HepG2 (cell line): Measurements from ENCODE around the gene CNNM2. TPM values are rescaled to one million over a fixed set of nuclear protein-coding genes. Genes with fewer than 3 reads are reported as not detected.

Experiments
- CENPX ChIP-seq: sonication (generic); formaldehyde crosslinking; IDR thresholded peaks from 2 replicates; pipeline ENCODE4 v1.9.0; 2021; ENCODE audit warnings: mild to moderate bottlenecking, missing genetic modification reagents, moderate library complexity
- KDM5A ChIP-seq: fragments of 200-600 bp; sonication (generic); IDR thresholded peaks from 2 replicates; pipeline ENCODE4 v1.7.0; 2018; ENCODE audit warnings: antibody characterized with exemption, mild to moderate bottlenecking, low read length, borderline replicate concordance
- KIAA2018 ChIP-seq: sonication (generic); formaldehyde crosslinking; IDR thresholded peaks from 2 replicates; pipeline ENCODE4 v1.5.0; 2020; ENCODE audit warnings: mild to moderate bottlenecking, missing genetic modification reagents, borderline replicate concordance
- MTERF4 ChIP-seq: sonication (generic); formaldehyde crosslinking; IDR thresholded peaks from 2 replicates; pipeline ENCODE4 v1.8.0; 2023; ENCODE audit warnings: mild to moderate bottlenecking, missing genetic modification reagents
- PAX8 ChIP-seq: sonication (generic); formaldehyde crosslinking; IDR thresholded peaks from 2 replicates; pipeline ENCODE4 v1.8.0; 2022; ENCODE audit warnings: mild to moderate bottlenecking, missing genetic modification reagents, borderline replicate concordance
- RBM39 ChIP-seq: fragments of 200-400 bp; formaldehyde crosslinking; IDR thresholded peaks from one replicate; pipeline ENCODE4 v1.6.1; 2018; ENCODE audit warnings: antibody characterized with exemption, mild to moderate bottlenecking, low read depth, low read length; ENCODE audit not compliant: poor library complexity, severe bottlenecking
- RERE ChIP-seq: IDR thresholded peaks from 2 replicates; pipeline ENCODE4 v1.6.1; 2016; ENCODE audit warnings: low read depth, missing genetic modification reagents, missing compliant biosample characterization
- SIN3B ChIP-seq: fragments of 150-350 bp; IDR thresholded peaks from 2 replicates; pipeline ENCODE4 v1.6.1; 2014; ENCODE audit warnings: low read length
- ZBTB38 ChIP-seq: sonication (generic); formaldehyde crosslinking; IDR thresholded peaks from 2 replicates; pipeline ENCODE4 v1.5.1; 2020; ENCODE audit warnings: mild to moderate bottlenecking, missing genetic modification reagents
- ZBTB42 ChIP-seq: sonication (generic); formaldehyde crosslinking; IDR thresholded peaks from 2 replicates; pipeline ENCODE4 v1.5.0; 2020; ENCODE audit warnings: mild to moderate bottlenecking, missing genetic modification reagents
- ZNF160 ChIP-seq: sonication (generic); formaldehyde crosslinking; IDR thresholded peaks from 2 replicates; pipeline ENCODE4 v1.8.0; 2022; ENCODE audit warnings: mild to moderate bottlenecking, inconsistent platforms, missing genetic modification reagents
- ZNF839 ChIP-seq: sonication (generic); formaldehyde crosslinking; IDR thresholded peaks from 2 replicates; pipeline ENCODE4 v1.4.0; 2020; ENCODE audit warnings: missing genetic modification reagents, mild to moderate bottlenecking, borderline replicate concordance
- polyA plus RNA-seq, 8 experiments: library from polyadenylated mRNA; depleted of rRNA in 3 of 8; stranded (reverse) in 7 of 8; unstranded in 1 of 8; fragments of >200 nt; fragmentation: Illumina TruSeq in 4 of 8; extraction: Trizol in 4 of 8; gene quantifications; 2 replicates each; pipeline versions ENCODE4 v1.2.1 to v1.2.3, GENCODE V29; 2011 to 2016; ENCODE audit warnings: low read depth in 4 of 8, missing spikeins in 1 of 8, mixed read lengths in 1 of 8; ENCODE audit not compliant: insufficient read depth in 1 of 8
- total RNA-seq, 5 experiments: library from RNA; depleted of rRNA; stranded (reverse); fragments of >200 nt; fragmentation: Illumina TruSeq; extraction: Trizol; gene quantifications; 2 replicates each; pipeline ENCODE4 v1.2.3, GENCODE V29; 2016; ENCODE audit warnings: low read depth in 1 of 5

Gene CNNM2
- total and polyA plus RNA-seq, 2 of the 13 experiments (the other 11 are each of a cell fraction or from before 2014, with no cell fraction given) = 7.1 to 9.0 TPM

GRCh38 chr10:102917962-102918816 is at the start of gene CNNM2 (continued):
- peak; percentile 74; the same call in 1 of the 2 replicates for TF ChIP-seq ZNF160 (CRISPR knock-in tag)
- TF ChIP-seq ZBTB38 (CRISPR knock-in tag) = 0 out of 2 replicates have a peak, but pooled peaks have one; percentile 5
- peak; percentile 38 for TF ChIP-seq RBM39
- TF ChIP-seq ZBTB42 (CRISPR knock-in tag) = no peak
- 0 out of 2 replicates have a peak, but pooled peaks have one; percentile 26 for TF ChIP-seq PAX8 (CRISPR knock-in tag)
- TF ChIP-seq KDM5A = peak; percentile 29
- no peak for TF ChIP-seq MTERF4 (CRISPR knock-in tag)
- TF ChIP-seq KIAA2018 (CRISPR knock-in tag) = no peak
- no peak for TF ChIP-seq ZNF839 (CRISPR knock-in tag)
- TF ChIP-seq RERE = no peak
- TF ChIP-seq CENPX (CRISPR knock-in tag) = no peak
- TF ChIP-seq SIN3B = no peak
